NCI-H82 (cell line): Measurements from ENCODE around the gene VWA3A.
A peak's percentile ranks its signal among the peaks of the same experiment; 100 is the strongest.
"Not testable (repeated sequence)": the region's sequence is repeated elsewhere in the genome, so short reads cannot be mapped to it uniquely, and the experiment has no call there.

Experiments used
- DNase-seq: peaks from one replicate; lab custom pipeline; 2025; lab: John Stamatoyannopoulos, UW

VWA3A gene

DNA sequence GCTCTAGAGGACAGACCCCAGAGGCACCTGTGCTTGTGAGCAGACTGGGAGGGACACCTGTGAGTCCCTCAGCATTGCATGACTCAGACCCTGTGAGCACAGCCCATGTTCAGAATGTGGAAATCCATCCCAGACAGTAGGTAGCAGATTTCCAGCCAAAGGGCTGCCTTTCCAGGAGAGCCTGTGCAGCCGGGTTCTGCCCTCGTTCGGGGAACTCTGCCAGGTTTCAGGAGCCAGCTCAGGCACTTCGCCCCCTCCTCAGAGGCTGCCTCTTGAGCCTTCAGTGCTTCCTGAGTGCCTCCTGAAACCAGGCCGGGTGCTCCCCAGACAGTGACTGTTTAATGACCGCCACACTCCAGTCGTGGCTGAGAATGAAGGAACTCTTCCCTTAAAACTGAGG, 46.7 kb downstream of the VWA3A start:
- no peak for DNase-seq

- DNase-seq = no peak
Observed at GRCh38 chr16:22139732-22140131, 47.4 kb downstream of the VWA3A start.

DNA sequence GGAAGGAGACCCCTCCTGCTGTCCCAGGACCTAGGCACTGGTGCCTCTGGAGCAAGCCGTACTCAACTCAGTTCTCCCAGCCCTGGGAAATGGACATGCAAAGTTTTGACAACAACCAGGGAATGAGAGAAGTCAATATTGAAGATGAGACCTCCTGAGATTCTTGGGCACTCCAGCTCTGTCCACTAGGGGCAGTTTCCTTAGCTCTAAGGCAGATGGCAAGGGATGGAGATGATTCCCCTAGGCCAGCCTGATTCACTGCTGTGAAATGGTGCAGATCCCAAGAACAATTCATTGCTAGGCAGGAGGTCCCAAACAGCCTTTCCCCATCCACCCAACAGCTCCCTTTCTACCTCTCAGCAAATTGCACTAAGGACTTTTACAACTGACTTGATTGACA, 49.4 kb downstream of the VWA3A start:
- DNase-seq = peak; percentile 64

- no peak for DNase-seq
Observed at GRCh38 chr16:22144520-22144919, 52.2 kb downstream of the VWA3A start.

GRCh38 chr16:22147853-22148252, 55.5 kb downstream of the VWA3A start:
- DNase-seq = no peak

DNA sequence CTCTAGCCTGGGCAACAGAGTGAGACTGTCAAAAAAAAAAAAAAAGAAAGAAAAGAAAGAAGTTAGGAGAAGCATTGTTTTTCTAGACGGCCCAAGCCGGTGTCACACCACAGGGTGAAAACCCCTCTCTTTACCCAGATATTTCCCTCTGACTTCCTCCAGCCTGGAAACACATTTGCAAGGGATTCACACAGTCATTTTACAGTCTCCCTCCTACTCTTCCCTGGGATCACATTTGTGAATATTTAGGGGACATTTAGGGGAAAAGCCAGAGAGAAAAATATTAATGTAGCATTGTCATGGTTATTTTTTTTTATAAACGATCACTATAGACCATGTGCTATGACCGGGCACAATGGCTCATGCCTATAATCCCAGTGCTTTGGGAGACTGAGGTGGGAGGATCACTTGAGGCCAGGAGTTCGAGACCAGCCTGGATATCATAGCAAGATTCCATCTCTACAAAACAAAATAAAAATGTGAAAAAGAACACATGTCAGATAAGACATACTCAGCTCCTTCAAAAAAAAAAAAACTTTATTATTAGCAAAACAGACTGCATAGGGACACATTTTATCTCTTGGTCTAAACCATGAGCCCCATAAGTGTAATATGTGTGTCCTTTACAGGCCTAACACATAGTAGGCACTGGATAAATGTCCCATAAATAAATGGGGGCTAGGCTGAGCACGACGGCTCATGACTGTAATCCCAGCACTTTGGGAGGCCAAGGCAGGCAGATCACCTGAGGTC, 59.1 kb downstream of the VWA3A start:
- DNase-seq = no peak

GRCh38 chr16:22152316-22152715, 60.0 kb downstream of the VWA3A start:
- no peak for DNase-seq

DNA sequence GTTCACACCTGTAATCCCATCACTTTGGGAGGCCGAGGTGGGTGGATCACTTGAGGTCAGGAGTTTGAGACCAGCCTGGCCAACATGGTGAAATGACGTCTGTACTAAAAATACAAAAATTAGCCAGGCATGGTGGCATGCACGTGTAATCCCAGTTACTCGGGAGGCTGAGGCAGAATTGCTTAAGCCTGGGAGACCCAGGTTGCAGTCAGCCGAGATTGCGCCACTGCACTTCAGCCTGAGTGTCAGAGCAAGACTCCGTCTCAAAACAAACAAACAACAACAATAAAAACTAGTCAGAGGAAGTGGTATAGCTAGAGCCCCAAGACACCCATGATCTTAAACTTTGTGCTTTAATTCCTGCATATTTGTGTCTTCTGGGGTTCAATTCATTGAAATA, 60.7 kb downstream of the VWA3A start:
- DNase-seq = not testable (repeated sequence)

- DNase-seq = no peak
Observed at GRCh38 chr16:22161401-22161800, 69.1 kb downstream of the VWA3A start.

DNA sequence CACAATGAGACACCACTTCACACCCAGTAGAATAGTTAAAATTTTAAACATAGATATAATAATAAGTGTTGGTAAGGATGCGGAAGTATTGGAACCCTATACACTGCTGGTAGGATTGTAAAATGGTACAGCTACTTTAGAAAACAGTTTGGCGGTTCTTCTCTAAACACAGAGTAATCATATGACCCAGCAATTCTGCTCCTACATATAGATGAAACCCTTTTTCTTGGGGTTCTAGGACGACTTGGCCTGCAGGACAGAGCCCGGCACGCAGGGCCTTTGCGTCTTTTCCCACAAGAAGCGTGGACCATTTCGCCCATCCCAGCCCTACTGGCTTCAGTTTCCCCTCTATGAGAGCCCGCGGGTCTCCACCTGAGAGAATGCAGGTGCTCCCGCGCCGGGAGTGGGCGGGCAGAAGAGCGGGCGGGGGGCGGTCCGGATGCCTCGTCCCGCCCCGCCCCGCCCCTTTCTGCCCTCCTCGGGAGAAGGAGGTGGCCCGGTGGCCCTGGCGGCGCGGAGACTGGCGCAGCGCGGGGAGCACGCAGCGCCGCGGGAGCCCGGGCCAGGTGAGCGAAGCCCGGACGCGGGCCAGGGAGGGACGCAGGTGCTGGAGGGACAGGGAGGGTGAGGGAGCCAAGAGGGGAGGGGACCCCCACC, 69.8 kb downstream of the VWA3A start, which contains the start of gene SDR42E2:
SDR42E2 (plus strand) TSS at position 508 of the 657 bp plus-strand sequence. CDS start 3,077 bp downstream, outside the sequence.
- DNase-seq = peak; percentile 28

- DNase-seq = no peak
Observed at GRCh38 chr16:22162656-22163009, 70.3 kb downstream of the VWA3A start.

- no peak for DNase-seq
Observed at GRCh38 chr16:22163806-22164205, 71.5 kb downstream of the VWA3A start.

DNA sequence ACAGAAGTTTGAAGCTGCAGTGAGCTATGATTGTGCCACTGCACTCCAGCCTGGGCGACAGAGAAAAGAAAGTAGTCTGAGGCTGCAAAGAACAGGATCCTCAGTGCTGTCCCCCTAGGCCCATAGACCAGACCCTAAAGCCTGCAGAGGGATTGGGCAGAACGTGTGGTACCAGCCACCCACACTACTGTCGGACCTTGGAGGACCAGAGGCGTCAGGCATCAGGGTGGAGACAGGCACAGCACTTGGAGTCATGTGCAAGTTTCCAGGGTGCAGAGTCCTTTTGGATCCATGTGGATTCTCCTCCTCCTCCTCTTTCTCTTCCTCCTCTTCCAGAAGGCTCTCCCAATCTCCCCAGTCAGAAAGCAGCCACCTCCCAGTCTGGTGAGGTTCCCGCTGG, 72.1 kb downstream of the VWA3A start:
- DNase-seq = no peak

DNA sequence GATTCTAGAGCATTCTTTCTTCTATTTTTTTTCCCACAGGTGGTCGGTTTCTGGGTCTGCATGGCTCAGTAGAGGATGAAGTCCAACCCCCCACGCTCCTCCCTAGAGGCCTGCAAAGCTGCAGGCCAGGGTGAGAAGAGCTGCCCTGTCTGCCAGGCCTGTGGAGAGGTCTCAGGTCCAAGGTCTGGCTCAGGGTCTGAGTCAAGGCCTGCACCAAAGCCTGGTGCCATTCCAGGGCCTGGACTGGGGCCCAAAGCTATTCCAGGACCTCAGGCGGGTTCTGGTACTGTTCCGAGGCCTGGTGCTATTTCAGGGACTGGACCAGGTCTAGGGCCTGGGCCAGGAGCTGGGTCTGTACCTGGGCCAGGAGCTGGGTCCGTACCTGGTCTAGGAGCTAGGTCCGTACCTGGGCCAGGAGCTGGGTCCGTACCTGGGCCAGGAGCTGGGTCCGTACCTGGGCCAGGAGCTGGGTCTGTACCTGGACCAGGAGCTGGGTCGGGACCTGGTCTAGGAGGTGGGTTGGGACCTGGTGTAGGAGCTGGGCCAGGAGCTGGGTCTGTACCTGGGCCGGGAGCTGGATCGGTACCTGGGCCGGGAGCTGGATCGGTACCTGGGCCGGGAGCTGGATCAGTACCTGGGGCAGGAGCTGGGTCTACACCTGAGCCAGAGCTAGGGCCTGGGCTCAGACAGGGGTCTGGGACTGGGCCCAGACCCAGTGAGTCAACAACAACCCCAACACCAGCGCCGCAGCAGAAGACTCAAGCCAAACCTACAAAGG, 73.4 kb downstream of the VWA3A start:
- no peak for DNase-seq

GRCh38 chr16:22171953-22172352, 79.6 kb downstream of the VWA3A start:
- no peak for DNase-seq

DNA sequence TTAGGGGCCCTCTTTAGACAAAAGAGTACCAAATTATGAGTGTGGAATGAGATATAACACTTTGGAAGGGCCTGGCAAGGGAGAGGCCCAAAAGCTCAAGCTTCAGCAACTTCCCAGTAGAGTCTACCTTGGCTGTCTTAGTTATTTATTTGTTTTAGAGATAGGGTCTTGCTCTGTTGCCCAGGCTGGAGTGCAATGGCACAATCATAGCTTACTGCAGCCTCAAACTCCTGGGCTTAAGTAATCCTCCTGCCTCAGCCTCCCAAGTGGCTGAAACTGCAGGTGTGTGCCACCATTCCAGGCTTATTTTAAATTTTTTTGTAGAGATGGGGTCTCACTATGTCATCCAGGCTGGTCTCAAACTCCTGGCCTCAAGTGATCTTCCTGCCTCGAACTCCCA, 80.3 kb downstream of the VWA3A start:
- not testable (repeated sequence) for DNase-seq

DNA sequence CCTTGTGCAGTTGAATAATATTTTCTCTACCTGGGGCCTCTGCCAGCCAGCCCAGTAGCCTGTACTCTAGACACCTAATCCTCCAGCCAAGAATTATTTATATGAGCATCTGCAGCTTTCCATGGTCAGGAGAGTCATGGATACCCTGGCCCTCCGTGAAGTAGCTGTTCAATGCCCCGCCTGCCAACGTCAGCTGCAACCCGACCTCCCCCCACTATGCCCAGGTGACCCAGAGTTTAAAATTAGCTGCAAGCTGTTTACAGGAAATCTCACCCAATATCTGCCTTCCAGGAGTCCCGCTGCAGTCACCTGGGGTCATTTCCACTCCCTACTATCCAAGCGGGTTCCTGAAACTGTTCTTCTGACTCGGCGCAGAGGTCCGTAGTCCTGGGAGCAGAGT, 82.3 kb downstream of the VWA3A start:
- no peak for DNase-seq

GRCh38 chr16:22177968-22178930, 85.9 kb downstream of the VWA3A start:
- no peak for DNase-seq

- DNase-seq = no peak
Observed at GRCh38 chr16:22181426-22181825, 89.1 kb downstream of the VWA3A start.

DNA sequence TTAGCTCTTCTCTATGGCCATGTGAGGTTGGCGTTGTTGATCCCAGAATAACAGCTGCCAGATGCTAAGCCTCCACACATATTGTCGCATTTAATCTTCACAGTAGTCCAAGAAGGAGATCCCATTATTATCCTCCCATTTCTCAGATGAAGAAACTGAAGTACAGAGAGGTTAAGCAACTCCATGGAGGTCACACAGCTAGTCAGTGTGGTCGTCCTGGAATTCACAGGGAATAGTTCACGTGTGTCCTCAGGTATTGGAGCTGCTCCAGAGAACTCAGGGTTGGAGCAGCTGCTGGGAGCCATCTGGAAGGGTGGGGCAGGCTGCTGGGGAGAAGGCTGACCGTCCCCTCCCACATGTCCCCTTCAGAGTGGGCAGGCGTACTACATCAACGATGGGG, 89.5 kb downstream of the VWA3A start:
- peak; percentile 31 for DNase-seq

GRCh38 chr16:22183335-22183734, 91.0 kb downstream of the VWA3A start:
- no peak for DNase-seq
